Measurements from ENCODE around the gene FAM151A.
A peak's percentile ranks its signal among the peaks of the same experiment; 100 is the strongest.

FAM151A gene

DNA sequence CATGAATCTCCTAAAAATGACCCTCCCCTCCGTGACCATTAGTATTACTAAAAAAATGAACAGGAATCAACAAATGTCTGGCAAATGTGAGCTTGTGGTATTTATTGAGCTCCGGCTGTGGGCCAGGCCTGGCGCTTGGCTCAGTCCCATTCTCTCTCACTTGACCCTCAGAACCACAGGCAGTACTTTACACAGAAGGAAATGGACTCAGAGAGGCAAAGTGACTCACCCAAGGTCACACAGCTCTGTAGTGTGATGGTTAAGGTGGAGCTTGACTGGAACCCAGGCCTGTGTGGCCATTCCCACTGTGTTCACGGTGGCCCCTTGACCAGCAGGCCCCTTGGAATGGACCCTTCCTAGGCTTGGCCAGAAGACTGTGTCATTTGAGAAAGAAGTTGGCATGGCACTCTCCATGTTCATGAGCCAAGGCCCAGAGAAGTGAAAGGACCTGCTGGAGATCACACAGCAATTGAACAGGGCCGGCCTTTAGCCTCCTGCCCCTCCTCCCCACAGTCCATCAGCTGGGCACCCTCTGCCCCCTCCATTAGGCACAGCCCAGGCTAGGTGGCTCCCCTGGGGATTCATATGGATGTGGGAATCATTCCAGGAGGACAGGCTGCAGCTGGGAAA lies 32.1 kb downstream of the FAM151A start:
- H3K27ac ChIP-seq: no peak overlapping the region
- TF ChIP-seq CTCF (conservative IDR thresholded peaks at IDR 0.05): no peak

GRCh38 chr1:54588377-54588776 lies 34.9 kb downstream of the FAM151A start:
- no peak overlapping the region for H3K27ac ChIP-seq
- TF ChIP-seq CTCF (conservative IDR thresholded peaks at IDR 0.05): no peak

- no peak overlapping the region for H3K27ac ChIP-seq
- no peak for TF ChIP-seq CTCF (conservative IDR thresholded peaks at IDR 0.05)
Measured at GRCh38 chr1:54585181-54586066, 37.9 kb downstream of the FAM151A start.

- no peak for TF ChIP-seq CTCF (conservative IDR thresholded peaks at IDR 0.05)
- H3K27ac ChIP-seq: no peak overlapping the region
Measured at GRCh38 chr1:54584575-54584974, 38.8 kb downstream of the FAM151A start.

GRCh38 chr1:54583871-54584270 lies 39.5 kb downstream of the FAM151A start:
- H3K27ac ChIP-seq: no peak overlapping the region

GRCh38 chr1:54583307-54583686 lies 40.0 kb downstream of the FAM151A start:
- no peak overlapping the region for H3K27ac ChIP-seq
- no peak for TF ChIP-seq CTCF (conservative IDR thresholded peaks at IDR 0.05)

More at GRCh38 chr1:54583871-54584270, 39.5 kb downstream of the FAM151A start:
- no peak for TF ChIP-seq CTCF (conservative IDR thresholded peaks at IDR 0.05)

GRCh38 chr1:54582566-54583306 lies 40.6 kb downstream of the FAM151A start:
- no peak for TF ChIP-seq CTCF (conservative IDR thresholded peaks at IDR 0.05)
- H3K27ac ChIP-seq: peak overlapping the region; percentile 81

Data from VCaP (cell line).